Endodermal cell (in vitro differentiated cells): Measurements from ENCODE around the gene NDOR1. TPM values are rescaled to one million over a fixed set of nuclear protein-coding genes. Genes with fewer than 3 reads are reported as not detected.

Experiments
- DNase-seq: peaks from one replicate; pipeline ENCODE4 v3.0.0-alpha.2; 2017
- H3K27ac ChIP-seq: 2 replicates; pipeline ENCODE4 v1.5.1; 2013; ENCODE audit warnings: mild to moderate bottlenecking, low read depth, low read length, moderate library complexity
- H3K27me3 ChIP-seq: 2 replicates; pipeline ENCODE4 v1.6.1; 2013; ENCODE audit warnings: mild to moderate bottlenecking, low read length, moderate library complexity; ENCODE audit not compliant: insufficient read depth, control insufficient read depth, poor library complexity, severe bottlenecking
- H3K36me3 ChIP-seq: 2 replicates; pipeline ENCODE4 v1.7.0; 2013; ENCODE audit warnings: mild to moderate bottlenecking, low read length, moderate library complexity; ENCODE audit not compliant: control insufficient read depth, insufficient read depth
- H3K4me1 ChIP-seq: one replicate; pipeline ENCODE4 v1.7.0; 2013; ENCODE audit warnings: low read length; ENCODE audit not compliant: control insufficient read depth, insufficient read depth
- H3K4me3 ChIP-seq: 2 replicates; pipeline ENCODE4 v1.5.1; 2013; ENCODE audit warnings: mild to moderate bottlenecking, low read length, moderate library complexity
- H3K9ac ChIP-seq: 2 replicates; pipeline ENCODE4 v1.6.1; 2013; ENCODE audit warnings: mild to moderate bottlenecking, low read length, moderate library complexity; ENCODE audit not compliant: poor library complexity, severe bottlenecking; ENCODE audit errors: extremely low read depth
- H3K9me3 ChIP-seq: 2 replicates; pipeline ENCODE4 v1.6.1; 2013; ENCODE audit warnings: mild to moderate bottlenecking, low read length, moderate library complexity; ENCODE audit not compliant: control insufficient read depth
- H3K27ac Mint-ChIP-seq: 2 replicates; pipeline ENCODE4 v1.8.0; 2020; ENCODE audit warnings: mixed read lengths
- H3K27me3 Mint-ChIP-seq: 2 replicates; pipeline ENCODE4 v1.8.0; 2021; ENCODE audit warnings: mild to moderate bottlenecking, mixed read lengths; ENCODE audit not compliant: insufficient read depth
- H3K36me3 Mint-ChIP-seq: 2 replicates; pipeline ENCODE4 v1.8.0; 2020; ENCODE audit warnings: low read depth, mixed read lengths
- H3K4me1 Mint-ChIP-seq: 2 replicates; pipeline ENCODE4 v1.8.0; 2020; ENCODE audit warnings: mixed read lengths
- H3K4me3 Mint-ChIP-seq: 2 replicates; pipeline ENCODE4 v1.8.0; 2020; ENCODE audit warnings: mild to moderate bottlenecking, moderate library complexity, mixed read lengths
- H3K9me3 Mint-ChIP-seq: 2 replicates; pipeline ENCODE4 v1.8.0; 2020; ENCODE audit warnings: mild to moderate bottlenecking, mixed read lengths
- CTCF ChIP-seq: fragments of 200-600 bp; sonication (generic); conservative IDR thresholded peaks from 2 replicates; pipeline ENCODE4 v1.5.0; 2021; ENCODE audit warnings: antibody characterized with exemption, mild to moderate bottlenecking
- WGBS, 2 experiments: methylation state at CpG; one replicate each; pipeline versions ENCODE4 v1.1.5 to v1.1.7; 2013; ENCODE audit warnings: missing lambda C conversion rate in 2 of 2, mixed read lengths in 1 of 2; ENCODE audit not compliant: insufficient coverage in 1 of 2, insufficient read length in 1 of 2; 5-methylcytosine and 5-hydroxymethylcytosine counted together
- total RNA-seq, 2 donors: library from RNA; stranded (reverse); fragmentation: NEBNext Ultra II Directional in 1 of 2; extraction: Animal tissue kit (Norgen Biotek cat#: 25700) in 1 of 2; gene quantifications; 2 replicates in 1 of 2; 3 replicates in 1 of 2; pipeline ENCODE4 v1.2.1, GENCODE V29; 2021

NDOR1 gene
- total RNA-seq, 2 donors from 2014 or later: 39.2 to 41.4 TPM

GRCh38 chr9:137192859-137193258, 12.6 kb upstream of the NDOR1 start:
- Histone ChIP-seq H3K4me3 (no peak overlapping the region), H3K9ac (no peak overlapping the region)
- no peak overlapping the region for H3K4me3 Mint-ChIP-seq

GRCh38 chr9:137193771-137194170, 11.7 kb upstream of the NDOR1 start:
- Mint-ChIP-seq H3K9me3 (no peaks in the 10 kb centered on the region), H3K27me3 (no peaks in the 10 kb centered on the region), H3K36me3 (peaks cover 9% of the 10 kb centered on the region), H3K4me3 (no peak overlapping the region), H3K4me1 (peaks cover 17% of the 10 kb centered on the region), H3K27ac (no peak overlapping the region)
- TF ChIP-seq CTCF: no peak
- no peaks in the 10 kb centered on the region for H3K9me3 ChIP-seq
- DNase-seq: no peak
- WGBS, 2 experiments: 92 to 100% methylated on average over 3 to 14 of the region's 14 CpGs
- no peak overlapping the region for H3K27ac ChIP-seq
- H3K36me3 ChIP-seq: peaks cover 14% of the 10 kb centered on the region
- no peak overlapping the region for H3K4me3 ChIP-seq
- H3K27me3 ChIP-seq: no peaks in the 10 kb centered on the region
- H3K4me1 ChIP-seq: peaks cover 24% of the 10 kb centered on the region
- no peak overlapping the region for H3K9ac ChIP-seq

More at GRCh38 chr9:137192859-137193258, 12.6 kb upstream of the NDOR1 start:
- DNase-seq: no peak
- H3K36me3 Mint-ChIP-seq: peaks cover 9% of the 10 kb centered on the region
- H3K27me3 ChIP-seq: no peaks in the 10 kb centered on the region
- WGBS, 2 experiments: 95% methylated on average over 2 of the region's 2 CpGs; no CpG with 5 or more reads in 1 of the 2 experiments
- H3K9me3 Mint-ChIP-seq: no peaks in the 10 kb centered on the region
- H3K27ac Mint-ChIP-seq: no peak overlapping the region
- H3K4me1 ChIP-seq: peaks cover 15% of the 10 kb centered on the region
- peaks cover 14% of the 10 kb centered on the region for H3K36me3 ChIP-seq
- H3K9me3 ChIP-seq: no peaks in the 10 kb centered on the region
- no peaks in the 10 kb centered on the region for H3K27me3 Mint-ChIP-seq
- TF ChIP-seq CTCF: no peak
- H3K4me1 Mint-ChIP-seq: peaks cover 12% of the 10 kb centered on the region
- H3K27ac ChIP-seq: no peak overlapping the region

GRCh38 chr9:137194388-137194787, 11.1 kb upstream of the NDOR1 start:
- 85 to 95% methylated on average over 3 to 16 of the region's 16 CpGs for WGBS, 2 experiments

More at GRCh38 chr9:137194388-137194787, 11.1 kb upstream of the NDOR1 start:
- Histone ChIP-seq H3K9me3 (no peaks in the 10 kb centered on the region), H3K4me1 (peaks cover 29% of the 10 kb centered on the region), H3K27me3 (no peaks in the 10 kb centered on the region), H3K36me3 (peaks cover 14% of the 10 kb centered on the region), H3K27ac (no peak overlapping the region), H3K4me3 (no peak overlapping the region), H3K9ac (no peak overlapping the region)
- Mint-ChIP-seq H3K9me3 (no peaks in the 10 kb centered on the region), H3K27me3 (no peaks in the 10 kb centered on the region), H3K4me1 (peaks cover 15% of the 10 kb centered on the region), H3K27ac (no peak overlapping the region), H3K36me3 (peaks cover 9% of the 10 kb centered on the region), H3K4me3 (no peak overlapping the region)
- no peak for DNase-seq
- no peak for TF ChIP-seq CTCF
